ENCODE measurements around the gene DLG5. TPM values are rescaled to one million over a fixed set of nuclear protein-coding genes. Genes with fewer than 3 reads are reported as not detected.

DLG5 gene
- polyA plus RNA-seq, 1 donor from 2014 or later: 0.10 TPM

GRCh38 chr10:77932016-77932715, 5.6 kb upstream of the DLG5 start:
- Mint-ChIP-seq H3K4me3 (no peak overlapping the region), H3K27ac (peak overlapping the region in 1 of 3 donors; percentile 8), H3K36me3 (peaks cover 3% of the 10 kb centered on the region), H3K9me3 (peaks cover 0 to 7% (median 0%) of the 10 kb centered on the region in 3 donors), H3K4me1 (peaks cover 3 to 6% (median 6%) of the 10 kb centered on the region in 3 donors), H3K27me3 (peaks cover 16% of the 10 kb centered on the region)

DNA sequence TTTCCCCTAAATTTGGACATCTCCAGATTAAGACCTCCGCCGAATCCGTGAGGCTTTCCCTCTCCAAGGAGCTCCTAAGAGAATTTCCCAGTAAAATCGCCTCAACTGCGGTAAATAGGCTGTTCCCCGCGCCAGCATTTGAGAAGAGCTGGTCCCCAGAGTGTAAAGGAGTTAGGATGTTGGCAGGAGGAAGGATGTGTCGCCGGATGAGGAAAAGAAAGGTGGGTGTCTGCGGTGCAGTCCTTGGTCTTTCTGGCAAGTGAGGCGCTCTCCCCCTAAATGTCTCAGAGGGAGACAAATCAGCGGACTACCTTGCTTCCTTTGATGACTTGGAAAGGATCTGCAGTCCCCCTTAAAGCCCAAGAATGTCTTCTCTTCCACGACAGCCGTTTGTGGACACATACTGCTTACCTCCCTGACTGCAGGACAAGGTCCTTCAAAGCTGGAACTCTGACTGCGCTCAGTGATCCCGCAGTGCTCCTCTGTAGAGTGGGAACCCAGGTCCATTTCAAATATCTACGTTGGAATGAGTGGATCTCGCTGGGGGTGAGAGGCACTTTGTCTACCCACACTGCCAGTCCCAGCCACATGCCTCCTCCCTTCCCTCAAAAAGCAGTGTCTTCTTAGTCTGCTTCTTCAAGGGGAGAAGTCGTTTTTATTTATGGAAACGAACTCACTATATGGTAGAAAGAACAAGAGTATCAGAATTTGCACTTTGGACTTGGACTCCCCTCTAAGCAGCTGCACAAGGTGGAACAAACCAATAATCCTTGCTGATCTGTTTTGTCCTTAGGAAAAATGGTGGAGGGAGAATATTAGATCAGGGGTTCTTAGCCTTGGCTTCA, 1.1 kb upstream of the DLG5 start:
- Mint-ChIP-seq H3K9me3 (peaks cover 0 to 7% (median 0%) of the 10 kb centered on the region in 3 donors), H3K27me3 (peaks cover 32% of the 10 kb centered on the region), H3K36me3 (no peaks in the 10 kb centered on the region), H3K4me1 (peaks cover 6 to 8% (median 6%) of the 10 kb centered on the region in 3 donors), H3K4me3 (peak overlapping the region; percentile 49 to 82 (median 80)), H3K27ac (peak overlapping the region in 1 of 3 donors; percentile 10)

- Mint-ChIP-seq H3K4me1 (peaks cover 6 to 8% (median 6%) of the 10 kb centered on the region in 3 donors), H3K27me3 (peaks cover 36% of the 10 kb centered on the region), H3K27ac (no peak overlapping the region), H3K4me3 (peak overlapping the region in 2 of 4 donors; percentile 53 to 93), H3K36me3 (no peaks in the 10 kb centered on the region), H3K9me3 (peaks cover 0 to 3% (median 0%) of the 10 kb centered on the region in 3 donors)
Observed at GRCh38 chr10:77925795-77926565, 575 bp downstream of the DLG5 start.

DNA sequence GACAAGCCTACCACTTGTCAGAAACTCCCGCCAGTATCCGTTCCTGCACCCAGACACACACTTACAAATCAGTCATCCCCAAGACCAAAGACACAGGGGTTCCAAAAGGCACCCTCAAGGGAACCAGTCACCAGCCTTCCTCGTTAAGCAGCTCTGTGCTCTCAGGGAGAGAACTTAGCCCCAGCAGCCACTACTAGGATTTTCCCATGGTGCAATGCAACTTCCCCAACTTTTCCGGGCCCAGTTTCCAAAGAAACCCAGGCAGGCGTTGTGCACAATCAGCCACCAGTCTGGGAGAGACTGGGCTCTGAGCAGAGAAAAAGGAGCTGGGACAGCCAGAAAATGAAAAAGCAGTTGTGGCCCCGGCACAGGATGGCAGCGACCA, 1.2 kb downstream of the DLG5 start:
- peaks cover 36% of the 10 kb centered on the region for H3K27me3 Mint-ChIP-seq
- H3K4me3 Mint-ChIP-seq: peak overlapping the region; percentile 4 to 93 (median 56)
- peaks cover 6 to 8% (median 6%) of the 10 kb centered on the region in 3 donors for H3K4me1 Mint-ChIP-seq
- H3K36me3 Mint-ChIP-seq: no peaks in the 10 kb centered on the region
- H3K27ac Mint-ChIP-seq: no peak overlapping the region
- H3K9me3 Mint-ChIP-seq: peaks cover 0 to 3% (median 0%) of the 10 kb centered on the region in 3 donors

DNA sequence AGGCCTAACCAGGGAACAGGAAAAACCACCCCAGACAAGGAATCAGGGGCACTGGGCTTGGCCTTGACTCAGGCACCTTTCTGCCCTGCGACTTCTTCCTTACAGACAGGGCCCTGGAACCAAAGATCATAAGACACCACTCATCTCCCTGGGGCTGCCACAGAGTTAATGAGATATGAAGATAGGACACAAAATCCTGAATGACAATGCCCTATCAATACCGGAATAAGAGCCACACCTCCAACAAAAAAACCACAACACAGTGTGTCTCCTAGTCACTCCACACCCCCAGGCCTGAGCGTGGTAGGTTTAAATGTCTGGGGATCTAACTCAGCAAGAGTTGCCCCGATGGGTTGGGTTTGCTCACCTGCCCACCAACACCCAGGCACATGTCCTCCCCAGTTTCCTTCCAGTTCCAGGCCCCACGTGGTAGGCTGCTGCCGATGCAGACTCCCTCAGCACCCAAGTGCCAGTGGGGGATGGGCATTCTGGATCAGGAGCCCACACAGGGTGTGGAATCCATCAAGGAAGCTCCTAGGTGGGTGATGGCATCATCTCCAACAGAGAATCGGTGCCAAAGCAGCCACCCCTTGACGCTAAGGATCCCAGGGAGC, 3.9 kb downstream of the DLG5 start:
- Mint-ChIP-seq H3K36me3 (no peaks in the 10 kb centered on the region), H3K4me1 (peaks cover 3 to 7% (median 6%) of the 10 kb centered on the region in 3 donors), H3K27ac (no peak overlapping the region), H3K4me3 (no peak overlapping the region), H3K27me3 (peaks cover 27% of the 10 kb centered on the region), H3K9me3 (peaks cover 0 to under 1% (median 0%) of the 10 kb centered on the region in 3 donors)

DNA sequence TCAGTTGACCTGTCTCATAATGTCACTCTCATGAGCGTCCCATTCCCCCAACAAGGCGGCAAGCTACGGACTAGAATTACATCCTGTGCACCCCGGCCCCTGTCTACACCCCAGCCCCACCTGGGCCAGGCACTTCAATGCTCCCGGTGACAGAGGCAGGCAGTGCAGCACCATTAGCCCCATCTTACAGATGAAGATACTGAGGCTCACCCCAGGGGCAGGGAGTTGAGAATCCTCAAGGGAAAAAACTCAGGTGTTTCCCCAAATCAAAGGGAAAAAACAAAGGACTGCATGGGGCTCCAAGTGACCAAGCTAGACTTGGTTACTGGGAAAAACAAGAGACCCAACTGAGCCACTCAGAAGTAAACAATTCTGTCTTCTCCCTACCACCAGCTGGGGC, 4.5 kb downstream of the DLG5 start:
- Mint-ChIP-seq H3K4me3 (no peak overlapping the region), H3K36me3 (no peaks in the 10 kb centered on the region), H3K9me3 (no peaks in the 10 kb centered on the region), H3K4me1 (peaks cover 0 to 3% (median 3%) of the 10 kb centered on the region in 3 donors), H3K27ac (no peak overlapping the region), H3K27me3 (peaks cover 22% of the 10 kb centered on the region)

DNA sequence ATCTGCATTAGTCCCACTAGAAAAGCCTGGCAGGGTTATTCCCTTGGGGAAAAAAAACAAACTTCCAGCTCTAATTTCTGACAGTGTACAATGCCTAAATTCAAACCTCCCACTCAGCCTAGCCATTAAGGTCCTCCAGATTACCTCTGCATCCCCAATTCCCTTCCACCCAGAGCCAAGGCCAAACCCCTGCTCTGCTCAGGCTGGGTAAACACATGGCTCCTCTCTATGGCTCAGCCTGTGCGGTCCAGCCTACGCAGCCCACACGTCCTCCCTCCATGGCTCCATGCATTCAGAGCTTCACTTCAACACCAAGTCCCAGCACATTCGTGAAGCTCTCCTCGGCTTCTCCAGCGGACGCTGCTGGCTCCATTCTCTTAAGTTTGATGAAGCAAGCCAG, 5.2 kb downstream of the DLG5 start:
- no peak overlapping the region for H3K27ac Mint-ChIP-seq
- H3K4me3 Mint-ChIP-seq: no peak overlapping the region
- H3K9me3 Mint-ChIP-seq: no peaks in the 10 kb centered on the region
- H3K4me1 Mint-ChIP-seq: peaks cover 0 to 3% (median 3%) of the 10 kb centered on the region in 3 donors
- H3K27me3 Mint-ChIP-seq: peaks cover 22% of the 10 kb centered on the region
- no peaks in the 10 kb centered on the region for H3K36me3 Mint-ChIP-seq

GRCh38 chr10:77920495-77920894, 6.1 kb downstream of the DLG5 start:
- H3K9me3 Mint-ChIP-seq: no peaks in the 10 kb centered on the region
- H3K36me3 Mint-ChIP-seq: no peaks in the 10 kb centered on the region
- H3K4me3 Mint-ChIP-seq: no peak overlapping the region
- H3K4me1 Mint-ChIP-seq: peaks cover 0 to 3% (median 3%) of the 10 kb centered on the region in 3 donors
- H3K27me3 Mint-ChIP-seq: peaks cover 21% of the 10 kb centered on the region
- H3K27ac Mint-ChIP-seq: no peak overlapping the region

- Mint-ChIP-seq H3K36me3 (no peaks in the 10 kb centered on the region), H3K4me3 (no peak overlapping the region), H3K27ac (no peak overlapping the region), H3K9me3 (no peaks in the 10 kb centered on the region), H3K27me3 (peaks cover 15% of the 10 kb centered on the region), H3K4me1 (no peaks in the 10 kb centered on the region)
Observed at GRCh38 chr10:77919713-77920108, 6.8 kb downstream of the DLG5 start.

DNA sequence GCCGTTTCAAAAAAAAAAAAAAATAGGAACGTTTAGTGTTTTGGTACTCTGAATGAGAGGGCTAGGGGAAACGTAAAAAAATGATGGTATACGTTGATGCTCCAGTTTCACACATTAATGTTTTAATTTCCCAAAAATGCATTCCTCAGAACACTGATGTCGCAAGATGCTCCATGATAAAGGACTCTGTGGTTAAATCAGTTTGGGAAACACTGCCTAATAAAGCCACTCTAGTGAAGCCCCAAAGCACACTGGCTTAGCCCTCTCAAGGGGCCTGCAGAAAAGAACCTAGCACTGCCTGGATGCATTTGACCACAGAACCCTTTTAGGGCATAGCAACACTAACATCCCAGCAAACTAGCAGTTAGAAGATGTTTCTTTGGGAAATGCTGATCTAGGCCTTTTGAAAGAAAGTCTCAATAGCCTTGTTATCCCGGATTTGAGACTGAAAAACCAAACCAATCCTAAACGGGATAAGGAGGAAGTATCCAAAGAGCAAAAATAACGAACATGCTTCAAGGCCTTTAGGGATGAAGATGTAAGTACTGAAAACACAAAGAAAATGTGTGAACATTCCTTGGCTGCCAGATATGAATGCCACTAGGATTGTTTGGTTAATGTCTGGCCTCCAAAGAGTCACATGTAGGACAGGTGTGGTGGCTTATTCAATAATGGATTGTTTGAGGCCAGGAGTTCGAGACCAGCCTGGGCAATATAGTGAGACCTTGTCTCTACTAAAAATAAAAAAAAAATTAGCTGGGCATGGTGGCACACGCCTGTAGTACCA, 11.0 kb downstream of the DLG5 start:
- no peaks in the 10 kb centered on the region for H3K36me3 Mint-ChIP-seq
- no peaks in the 10 kb centered on the region for H3K9me3 Mint-ChIP-seq
- H3K4me1 Mint-ChIP-seq: no peaks in the 10 kb centered on the region
- no peak overlapping the region for H3K4me3 Mint-ChIP-seq
- H3K27ac Mint-ChIP-seq: no peak overlapping the region
- H3K27me3 Mint-ChIP-seq: peaks cover 5% of the 10 kb centered on the region

DNA sequence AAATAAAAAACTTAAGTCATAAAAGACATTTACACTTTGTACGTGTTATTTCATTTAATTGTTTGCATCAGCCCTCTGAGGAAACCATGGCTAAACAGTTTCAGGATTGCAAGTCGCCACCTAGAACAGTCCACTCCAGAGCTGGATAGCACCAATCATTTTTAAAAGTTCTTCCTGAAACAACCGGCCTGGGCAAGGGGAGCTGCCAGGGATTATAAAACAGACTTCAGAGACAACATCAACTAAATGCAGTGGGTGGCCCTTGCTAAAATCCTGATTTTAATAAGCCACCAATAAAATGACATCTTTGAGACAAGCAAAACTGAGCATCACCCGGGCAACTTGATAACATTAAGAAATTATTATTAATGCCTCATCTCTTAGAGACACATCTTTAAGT, 13.5 kb downstream of the DLG5 start:
- no peak overlapping the region for H3K27ac Mint-ChIP-seq
- no peaks in the 10 kb centered on the region for H3K9me3 Mint-ChIP-seq
- no peaks in the 10 kb centered on the region for H3K36me3 Mint-ChIP-seq
- H3K27me3 Mint-ChIP-seq: peaks cover 12% of the 10 kb centered on the region
- no peak overlapping the region for H3K4me3 Mint-ChIP-seq
- no peaks in the 10 kb centered on the region for H3K4me1 Mint-ChIP-seq

DNA sequence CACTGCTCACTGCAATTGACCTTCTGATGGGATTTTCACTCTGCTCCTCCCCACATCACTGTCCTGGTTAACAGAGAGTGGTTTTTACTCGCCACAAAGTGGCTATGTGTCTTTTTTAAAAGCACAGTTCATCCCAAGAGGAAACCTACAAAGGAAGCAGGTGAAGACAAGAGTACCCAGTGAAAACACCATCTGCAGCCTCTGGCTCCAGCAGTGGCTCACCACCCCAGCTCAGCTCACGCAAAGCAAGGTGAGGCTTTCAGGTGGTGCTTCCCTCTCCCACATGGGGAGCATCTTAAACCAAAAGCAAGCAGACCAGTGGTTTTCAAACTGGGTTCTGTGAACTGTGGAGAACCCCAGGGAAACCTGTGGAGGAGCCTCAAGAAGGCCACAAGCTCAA, 14.0 kb downstream of the DLG5 start:
- Mint-ChIP-seq H3K27ac (no peak overlapping the region), H3K27me3 (peaks cover 12% of the 10 kb centered on the region), H3K9me3 (no peaks in the 10 kb centered on the region), H3K36me3 (no peaks in the 10 kb centered on the region), H3K4me3 (no peak overlapping the region), H3K4me1 (no peaks in the 10 kb centered on the region)

GRCh38 chr10:77911535-77912123, 14.9 kb downstream of the DLG5 start:
- no peaks in the 10 kb centered on the region for H3K36me3 Mint-ChIP-seq
- H3K4me3 Mint-ChIP-seq: no peak overlapping the region
- no peak overlapping the region for H3K27ac Mint-ChIP-seq
- H3K4me1 Mint-ChIP-seq: no peaks in the 10 kb centered on the region
- peaks cover 12% of the 10 kb centered on the region for H3K27me3 Mint-ChIP-seq
- H3K9me3 Mint-ChIP-seq: no peaks in the 10 kb centered on the region

Data from IgD-negative memory B cell (primary cell).